Measurements from ENCODE around the gene C4A.
A peak's percentile ranks its signal among the peaks of the same experiment; 100 is the strongest.
"Not testable (repeated sequence)": the region's sequence is repeated elsewhere in the genome, so short reads cannot be mapped to it uniquely, and the experiment has no call there.

Gene C4A

DNA sequence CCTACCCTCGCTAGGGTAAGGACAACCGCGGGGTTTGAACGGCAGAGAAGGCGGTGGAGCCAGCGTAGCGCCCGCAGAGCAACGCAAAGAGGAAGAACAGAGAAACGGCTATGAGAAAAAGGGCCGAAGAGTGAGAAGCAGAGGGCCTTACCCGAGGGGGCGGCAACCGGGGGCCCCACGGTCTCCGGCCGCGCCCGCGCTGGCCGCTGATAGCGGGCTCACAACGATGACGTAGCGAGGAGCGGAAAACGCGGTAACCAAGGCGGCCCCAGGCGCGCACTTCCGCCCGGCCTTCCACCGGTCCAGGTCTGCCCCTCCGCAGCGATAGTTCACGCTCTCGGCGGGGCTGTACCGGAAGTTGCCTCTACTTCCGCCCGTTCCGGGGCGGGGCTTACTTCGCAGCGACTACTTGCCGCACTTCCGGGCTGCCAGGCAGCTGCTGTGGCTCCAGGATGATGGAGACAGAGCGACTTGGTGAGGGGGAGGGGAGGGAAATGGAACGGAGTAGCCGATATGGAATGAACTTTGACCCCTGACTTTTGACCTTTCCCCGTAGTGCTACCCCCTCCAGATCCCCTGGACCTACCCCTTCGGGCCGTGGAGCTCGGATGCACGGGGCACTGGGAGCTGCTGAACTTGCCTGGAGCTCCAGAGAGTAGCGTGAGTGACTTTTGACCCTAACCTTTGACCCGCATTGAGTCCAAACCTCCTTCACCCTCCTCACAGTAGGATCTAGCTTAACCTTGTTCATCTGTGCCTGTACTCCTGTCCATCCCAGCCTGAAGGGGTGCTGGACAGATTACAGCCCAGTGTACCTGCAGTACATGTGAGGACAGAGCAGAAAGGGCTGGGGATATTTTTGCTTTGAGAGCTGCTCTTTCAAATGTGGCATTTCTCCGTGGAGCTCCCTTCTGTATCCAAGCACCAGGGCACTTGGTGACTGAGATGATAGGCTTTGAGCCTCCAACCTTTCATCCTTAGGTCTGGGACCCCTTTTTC, 22.8 kb upstream of the C4A start, which contains the start of the genes NELFE and SKIC2:
TSS of gene NELFE (minus strand) at position 231 of the 999 bp plus-strand sequence. CDS start 525 bp downstream, outside the sequence.
TSS of gene SKIC2 (plus strand) at position 435 of the 999 bp plus-strand sequence. CDS start at position 453, 18 bp downstream.
- peak; percentile 84 to 99 (median 97) for DNase-seq

DNA sequence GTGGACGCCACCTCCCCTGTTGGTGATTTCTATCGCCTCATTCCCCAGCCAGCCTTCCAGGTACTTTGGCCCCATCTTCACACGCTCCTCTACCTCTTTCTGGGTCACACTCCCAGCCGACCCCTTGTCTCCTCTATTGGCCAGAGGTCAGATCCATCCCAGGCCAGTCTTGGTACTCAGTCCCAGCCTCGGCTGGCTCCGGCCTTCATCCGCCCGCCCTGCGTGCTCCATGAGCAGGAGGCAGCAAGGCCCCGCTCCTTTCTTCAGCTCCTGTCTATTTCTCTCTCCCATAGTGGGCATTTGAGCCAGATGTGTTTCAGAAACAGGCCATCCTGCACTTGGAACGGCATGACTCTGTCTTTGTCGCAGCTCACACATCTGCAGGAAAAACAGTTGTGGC, 20.2 kb upstream of the C4A start:
- DNase-seq = no peak

DNA sequence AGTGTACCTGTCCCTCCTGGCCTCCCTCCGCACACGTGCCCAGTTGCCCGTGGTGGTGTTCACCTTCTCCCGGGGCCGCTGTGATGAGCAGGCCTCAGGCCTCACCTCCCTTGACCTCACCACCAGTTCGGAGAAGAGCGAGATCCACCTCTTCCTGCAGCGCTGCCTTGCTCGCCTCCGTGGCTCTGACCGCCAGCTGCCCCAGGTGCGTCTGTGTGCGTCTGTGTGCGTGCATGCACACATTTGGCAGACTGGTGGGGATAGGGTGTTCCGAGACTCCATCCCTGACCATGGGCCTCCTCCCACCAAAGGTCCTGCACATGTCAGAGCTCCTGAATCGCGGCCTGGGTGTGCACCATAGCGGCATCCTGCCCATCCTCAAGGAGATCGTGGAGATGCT, 17.9 kb upstream of the C4A start:
- no peak for DNase-seq

DNA sequence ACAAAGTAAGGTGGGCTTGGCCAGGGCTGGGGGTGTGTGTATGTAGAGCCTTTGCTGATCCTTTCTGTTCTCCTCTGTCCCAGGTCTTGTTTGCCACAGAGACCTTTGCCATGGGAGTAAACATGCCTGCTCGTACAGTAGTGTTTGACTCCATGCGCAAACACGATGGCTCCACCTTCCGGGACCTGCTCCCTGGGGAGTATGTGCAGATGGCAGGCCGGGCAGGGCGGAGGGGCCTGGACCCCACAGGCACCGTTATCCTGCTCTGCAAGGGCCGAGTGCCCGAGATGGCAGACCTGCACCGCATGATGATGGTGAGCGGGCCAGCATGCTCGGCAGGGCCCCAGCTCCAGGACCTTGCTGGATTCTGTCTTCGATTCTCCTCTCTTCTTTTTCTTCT, 16.2 kb upstream of the C4A start:
- DNase-seq = no peak

DNA sequence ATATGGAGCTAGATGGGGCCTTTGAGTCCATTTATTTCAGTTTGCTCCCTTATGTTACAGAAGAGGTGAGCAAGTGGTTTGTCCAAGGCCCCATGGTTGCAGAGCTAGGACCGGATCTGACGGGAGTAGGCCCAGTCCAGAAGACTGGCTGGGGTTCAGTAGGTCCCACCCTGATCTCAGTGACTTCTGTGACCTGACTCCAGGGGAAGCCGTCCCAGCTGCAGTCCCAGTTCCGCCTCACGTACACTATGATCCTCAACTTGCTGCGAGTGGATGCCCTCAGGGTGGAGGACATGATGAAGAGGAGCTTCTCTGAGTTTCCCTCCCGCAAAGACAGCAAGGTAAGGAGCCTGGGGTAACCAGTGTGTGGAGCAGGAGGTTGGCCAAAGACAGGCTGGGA, 15.4 kb upstream of the C4A start:
- DNase-seq = no peak

DNA sequence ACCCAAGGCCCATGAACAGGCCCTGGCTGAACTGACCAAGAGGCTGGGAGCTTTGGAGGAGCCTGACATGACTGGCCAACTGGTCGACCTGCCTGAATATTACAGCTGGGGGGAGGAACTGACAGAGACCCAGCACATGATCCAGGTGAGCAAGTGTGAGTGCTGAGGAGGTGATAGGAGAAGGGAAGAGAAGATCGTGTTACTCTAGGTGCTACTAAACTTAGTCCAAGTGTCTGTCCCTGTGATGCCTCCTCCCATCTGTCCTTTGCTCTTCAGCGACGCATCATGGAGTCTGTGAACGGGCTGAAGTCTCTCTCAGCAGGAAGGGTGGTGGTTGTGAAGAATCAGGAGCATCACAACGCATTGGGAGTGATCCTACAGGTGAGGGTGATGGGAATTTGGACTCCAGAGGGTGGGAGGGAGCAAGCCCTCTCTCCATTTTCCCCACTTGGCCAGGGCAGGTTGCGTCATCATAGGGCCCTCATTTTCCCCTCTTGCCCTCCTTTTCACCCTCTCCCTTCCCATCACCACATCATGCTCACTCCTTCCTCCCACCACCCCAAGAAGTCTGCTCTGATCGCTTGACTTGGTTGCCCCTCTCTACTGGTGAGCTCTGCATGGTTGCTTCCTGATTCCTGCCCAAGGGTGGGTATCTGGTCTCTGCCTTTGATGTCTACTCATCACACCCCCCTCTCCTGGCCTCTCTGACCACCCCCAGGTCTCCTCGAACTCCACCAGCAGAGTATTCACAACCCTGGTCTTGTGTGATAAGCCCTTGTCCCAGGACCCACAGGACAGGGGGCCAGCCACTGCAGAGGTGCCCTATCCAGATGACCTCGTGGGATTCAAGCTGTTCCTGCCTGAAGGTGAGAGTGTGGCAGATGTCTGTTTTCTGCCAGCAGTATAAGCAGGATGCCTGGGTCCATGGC, 14.6 kb upstream of the C4A start:
- no peak for DNase-seq

DNA sequence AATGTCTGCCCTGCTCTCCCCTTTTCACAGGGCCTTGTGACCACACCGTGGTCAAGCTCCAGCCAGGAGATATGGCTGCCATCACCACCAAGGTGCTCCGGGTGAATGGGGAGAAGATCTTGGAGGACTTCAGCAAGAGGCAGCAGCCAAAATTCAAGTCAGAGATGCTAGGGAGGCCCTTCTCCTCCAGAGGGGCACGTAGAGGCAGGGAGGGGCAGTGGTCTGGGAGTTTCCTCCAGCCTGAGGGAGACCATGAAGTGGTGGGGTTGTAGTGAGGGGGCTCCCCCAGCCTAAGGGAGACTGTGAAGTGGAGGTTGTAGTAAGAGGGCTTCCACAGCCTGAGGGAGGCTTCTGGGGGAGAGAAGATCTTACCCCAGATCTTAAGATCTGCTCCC, 13.9 kb upstream of the C4A start:
- no peak for DNase-seq

DNA sequence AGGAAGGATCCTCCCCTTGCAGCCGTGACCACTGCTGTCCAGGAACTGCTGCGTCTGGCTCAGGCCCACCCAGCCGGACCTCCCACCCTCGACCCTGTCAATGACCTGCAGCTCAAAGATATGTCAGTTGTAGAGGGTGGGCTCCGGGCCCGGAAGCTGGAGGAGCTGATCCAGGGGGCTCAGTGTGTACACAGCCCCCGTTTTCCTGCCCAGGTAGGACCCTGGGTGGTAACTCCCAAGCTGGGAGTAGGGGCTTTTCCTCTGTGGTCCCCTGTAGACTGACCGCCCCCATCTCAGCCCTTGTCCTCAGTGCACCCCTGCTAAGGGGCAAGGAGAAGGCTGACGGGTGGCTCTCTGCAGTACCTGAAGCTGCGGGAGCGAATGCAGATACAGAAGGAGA, 13.5 kb upstream of the C4A start:
- DNase-seq = no peak

DNA sequence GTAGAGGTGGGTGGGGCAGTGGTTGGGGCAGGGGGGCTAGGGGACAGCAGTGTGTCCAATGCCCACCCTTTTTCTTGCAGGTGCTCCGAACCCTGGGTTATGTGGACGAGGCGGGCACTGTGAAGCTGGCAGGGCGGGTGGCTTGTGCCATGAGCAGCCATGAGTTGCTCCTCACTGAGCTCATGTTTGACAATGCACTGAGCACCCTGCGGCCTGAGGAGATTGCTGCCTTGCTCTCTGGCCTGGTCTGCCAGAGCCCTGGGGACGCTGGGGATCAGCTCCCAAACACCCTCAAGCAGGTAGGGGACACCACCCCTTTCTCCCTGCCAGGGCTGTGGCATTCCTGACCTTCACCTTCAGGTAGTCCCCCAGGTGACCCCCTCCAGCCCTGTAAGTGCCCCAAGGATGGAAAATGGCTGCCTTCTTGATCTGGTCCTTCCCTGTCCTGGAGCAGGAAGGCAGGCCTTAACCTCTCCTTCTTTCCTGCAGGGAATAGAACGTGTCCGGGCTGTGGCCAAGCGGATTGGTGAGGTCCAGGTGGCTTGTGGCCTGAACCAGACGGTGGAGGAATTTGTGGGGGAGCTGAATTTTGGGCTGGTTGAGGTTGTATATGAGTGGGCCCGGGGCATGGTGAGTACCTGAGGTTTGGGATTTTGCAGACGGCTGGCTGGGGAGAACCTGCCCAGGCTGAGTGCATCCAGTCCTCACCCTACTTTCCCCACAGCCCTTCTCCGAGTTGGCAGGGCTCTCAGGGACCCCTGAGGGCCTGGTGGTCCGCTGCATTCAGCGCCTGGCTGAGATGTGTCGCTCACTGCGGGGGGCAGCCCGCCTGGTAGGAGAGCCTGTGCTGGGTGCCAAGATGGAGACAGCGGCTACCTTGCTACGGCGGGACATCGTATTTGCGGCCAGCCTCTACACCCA, 12.8 kb upstream of the C4A start:
- no peak for DNase-seq

DNA sequence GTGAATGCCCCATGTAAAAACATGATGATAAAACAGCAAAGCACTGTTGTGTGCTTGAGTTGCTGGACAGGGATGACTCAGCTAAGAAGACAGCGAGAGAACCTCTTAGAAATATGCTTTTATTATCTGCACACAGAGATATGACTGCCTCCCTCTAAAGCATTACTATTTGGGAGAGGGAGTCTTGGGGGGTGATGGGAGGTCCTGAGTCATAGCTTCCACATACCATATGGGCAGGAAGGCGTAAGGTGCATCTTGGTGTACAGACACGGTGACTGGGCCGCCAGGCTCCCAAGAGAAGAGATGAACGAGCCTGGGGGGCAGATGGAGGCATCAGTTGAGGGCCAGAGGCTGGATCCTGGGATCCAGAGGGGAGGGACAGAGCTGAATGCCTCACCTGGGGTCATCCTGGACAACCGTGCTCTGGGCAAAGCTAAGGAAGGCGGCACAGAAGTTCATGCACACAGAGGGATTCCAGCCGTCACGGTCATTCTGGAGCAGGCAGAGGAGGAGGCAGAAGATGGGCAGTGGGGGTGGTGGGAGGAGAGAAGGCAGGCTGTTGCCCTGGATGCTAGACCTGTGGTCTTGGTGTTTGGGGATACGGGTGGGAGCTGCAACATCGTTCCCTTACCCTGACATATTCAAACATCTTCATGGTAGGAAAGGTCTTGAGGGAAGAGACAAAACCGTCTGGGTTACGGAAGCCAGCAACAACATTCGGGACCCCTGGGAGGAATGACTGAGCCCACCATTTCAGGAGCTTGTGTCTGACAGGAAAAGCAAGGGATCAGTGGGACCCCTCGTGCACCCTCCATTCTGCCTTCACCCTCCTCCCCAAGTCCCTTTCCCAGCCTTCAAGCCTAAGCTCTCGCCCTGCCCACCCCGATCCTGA, 11.9 kb upstream of the C4A start:
- no peak for DNase-seq

DNA sequence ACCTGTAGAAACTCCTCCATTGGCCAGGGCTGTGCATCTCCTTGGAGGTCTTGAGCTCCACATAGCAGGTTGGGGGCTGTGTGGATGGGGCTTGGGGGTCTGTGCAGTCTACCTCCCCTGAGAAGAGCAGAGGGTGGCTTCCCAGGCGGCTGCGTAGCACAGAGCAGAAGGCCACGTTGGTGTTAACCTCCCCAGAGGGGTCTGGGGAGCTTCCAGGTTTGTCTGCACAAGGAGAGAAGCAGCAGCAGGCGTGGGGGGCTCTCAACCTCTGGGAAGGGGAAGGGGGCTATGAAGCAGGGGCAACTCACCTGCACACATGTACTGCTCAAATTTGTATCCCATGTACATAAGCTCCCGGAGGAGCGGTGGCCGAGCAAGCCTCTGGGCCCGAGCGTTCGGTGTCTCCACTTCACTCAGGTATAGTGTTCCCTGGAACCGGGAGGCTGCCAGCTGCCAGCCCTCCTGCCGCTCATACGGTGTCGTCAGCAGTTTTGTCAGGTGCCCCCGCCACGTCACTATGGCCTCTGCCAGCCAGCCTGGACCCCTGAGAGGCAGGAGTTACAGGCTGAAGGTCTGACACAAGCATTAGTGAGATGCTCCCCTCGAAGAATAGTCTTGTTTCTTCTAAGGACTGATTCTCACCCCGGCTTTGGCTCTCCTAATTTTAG, 11.1 kb upstream of the C4A start:
- peak in 1 of 56 donors; percentile 10 for DNase-seq

DNA sequence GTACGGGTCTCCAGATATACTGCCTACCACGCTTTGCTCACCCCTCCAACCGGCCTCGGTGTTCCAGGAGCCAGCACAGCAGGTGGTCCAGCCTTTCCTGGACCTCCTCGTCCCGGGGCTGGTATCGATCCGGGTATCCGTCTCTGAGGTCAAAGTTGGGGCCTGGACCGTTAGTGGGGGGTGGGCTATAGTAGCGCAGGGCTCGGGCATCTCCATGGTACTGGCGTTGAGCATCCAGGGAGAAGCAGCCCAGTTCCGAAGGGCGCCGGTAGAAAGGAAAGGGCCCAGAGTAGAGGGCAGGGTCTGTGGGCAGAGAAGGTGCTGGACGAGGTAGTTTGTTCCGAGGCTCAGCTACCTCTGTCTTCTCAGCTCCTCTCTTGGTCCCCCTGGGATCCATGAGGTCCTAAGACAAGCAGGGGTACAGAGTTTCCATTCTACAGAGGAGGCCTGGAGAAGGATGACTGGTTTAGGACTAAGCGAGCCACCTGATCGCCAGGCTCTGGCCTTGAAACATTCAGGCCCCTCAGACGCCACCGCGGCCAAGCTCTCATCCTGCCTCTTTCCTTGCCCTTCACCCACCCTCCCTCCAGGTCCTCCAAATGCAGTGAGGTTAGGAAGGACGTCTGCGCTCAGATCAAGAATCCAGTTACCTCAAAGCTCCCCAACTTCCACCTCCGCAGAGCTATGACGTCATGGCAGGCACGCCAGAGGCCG, 10.4 kb upstream of the C4A start:
- DNase-seq = no peak

DNA sequence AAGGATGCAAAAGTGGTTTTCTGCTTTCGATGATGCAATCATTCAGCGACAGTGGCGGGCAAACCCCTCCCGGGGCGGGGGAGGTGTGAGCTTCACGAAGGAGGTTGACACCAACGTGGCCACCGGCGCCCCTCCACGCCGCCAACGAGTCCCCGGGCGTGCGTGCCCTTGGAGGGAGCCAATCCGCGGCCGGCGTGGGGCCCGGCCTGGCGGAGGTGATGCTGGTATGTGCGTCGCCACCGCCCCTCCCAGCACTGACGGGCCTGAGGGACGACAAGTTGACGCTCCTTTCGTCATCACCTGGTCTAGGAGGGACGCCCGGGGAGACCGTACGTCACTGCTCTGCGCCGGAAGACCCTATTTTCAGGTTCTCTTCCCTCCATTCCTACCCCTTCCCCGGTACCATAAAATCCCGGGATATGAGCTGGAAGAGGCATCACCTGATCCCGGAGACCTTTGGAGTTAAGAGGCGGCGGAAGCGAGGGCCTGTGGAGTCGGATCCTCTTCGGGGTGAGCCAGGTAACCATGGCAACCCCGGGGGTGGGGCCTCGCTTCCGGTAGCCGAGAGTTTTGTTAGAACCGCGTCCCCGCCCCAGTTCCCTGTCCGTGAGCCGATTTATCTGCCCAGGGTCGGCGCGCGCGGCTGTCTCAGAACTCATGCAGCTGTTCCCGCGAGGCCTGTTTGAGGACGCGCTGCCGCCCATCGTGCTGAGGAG, 9.7 kb upstream of the C4A start, which contains the start of gene DXO:
TSS of gene DXO (minus strand) at position 146 of the 716 bp plus-strand sequence. CDS start 463 bp downstream, outside the sequence.
- DNase-seq = peak; percentile 81 to 99 (median 93)

DNA sequence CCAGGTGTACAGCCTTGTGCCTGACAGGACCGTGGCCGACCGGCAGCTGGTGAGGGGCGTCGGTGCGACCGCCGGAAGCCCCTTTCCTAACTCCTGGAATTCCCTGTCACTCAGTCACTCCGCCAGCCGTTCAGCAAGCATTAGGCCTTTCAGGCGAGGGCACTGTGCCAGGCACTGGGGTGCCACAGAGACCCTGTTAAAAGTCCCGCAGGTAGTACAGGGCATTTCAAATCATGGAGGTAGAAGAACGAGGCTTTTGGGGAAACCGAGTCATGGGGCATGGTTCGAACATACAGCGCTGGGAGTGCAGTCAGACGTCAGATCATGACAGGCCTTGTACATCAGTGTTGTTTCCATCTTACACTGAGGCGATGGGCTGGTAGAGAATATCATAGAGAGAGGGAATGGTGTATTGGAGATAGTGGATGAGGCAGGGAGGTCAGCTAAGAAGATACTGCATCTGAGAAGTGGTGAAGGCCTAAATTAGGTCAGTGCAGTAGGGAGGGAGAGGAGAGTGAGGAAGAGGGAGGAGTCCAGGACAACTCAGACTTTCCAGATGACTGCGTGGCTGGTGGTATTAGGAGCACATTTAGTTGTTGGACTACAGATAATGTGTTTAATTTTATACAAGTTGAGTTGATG, 9.0 kb upstream of the C4A start:
- DNase-seq = no peak

DNA sequence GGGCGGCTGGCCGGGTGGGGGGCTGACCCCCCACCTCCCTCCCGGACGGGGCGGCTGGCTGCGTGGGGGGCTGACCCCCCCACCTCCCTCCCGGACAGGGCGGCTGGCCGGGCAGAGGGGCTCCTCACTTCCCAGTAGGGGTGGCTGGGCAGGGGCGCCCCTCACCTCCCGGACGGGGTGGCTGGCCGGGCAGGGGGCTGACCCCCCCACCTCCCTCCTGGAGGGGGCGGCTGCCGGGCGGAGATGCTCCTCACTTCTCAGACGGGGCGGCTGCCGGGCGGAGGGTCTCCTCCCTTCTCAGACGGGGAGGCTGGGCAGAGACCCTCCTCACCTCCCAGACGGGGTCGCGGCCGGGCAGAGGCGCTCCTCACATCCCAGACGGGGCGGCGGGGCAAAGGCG, 5.8 kb upstream of the C4A start:
- not testable (repeated sequence) for DNase-seq

DNA sequence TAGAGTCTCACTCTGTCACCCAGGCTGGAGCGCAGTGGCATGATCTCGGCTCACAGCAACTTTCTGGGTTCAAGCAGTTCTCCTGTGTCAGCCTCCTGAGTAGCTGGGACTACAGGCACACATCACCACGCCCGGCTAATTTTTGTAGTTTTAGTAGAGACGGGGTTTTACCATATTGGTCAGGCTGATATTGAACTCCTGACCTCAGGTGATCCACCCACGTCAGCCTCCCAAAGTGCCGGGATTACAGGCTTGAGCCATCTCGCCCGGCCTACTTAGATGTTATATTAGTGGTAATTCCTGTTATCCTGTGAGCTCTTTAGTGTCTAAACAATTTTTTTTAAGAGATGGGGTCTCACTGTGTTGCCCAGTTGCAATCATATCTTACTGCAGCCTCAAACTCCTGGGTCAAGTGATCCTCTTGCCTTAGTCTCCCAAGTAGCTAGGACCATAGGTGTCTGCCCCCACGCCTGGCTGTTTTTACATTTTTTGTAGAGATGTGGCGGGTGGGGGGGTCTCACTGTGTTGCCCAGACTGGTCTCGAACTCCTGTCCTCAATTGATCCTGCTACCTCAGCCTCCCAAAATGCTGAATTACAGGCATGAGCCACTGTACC, 3.9 kb upstream of the C4A start:
- no peak for DNase-seq

DNA sequence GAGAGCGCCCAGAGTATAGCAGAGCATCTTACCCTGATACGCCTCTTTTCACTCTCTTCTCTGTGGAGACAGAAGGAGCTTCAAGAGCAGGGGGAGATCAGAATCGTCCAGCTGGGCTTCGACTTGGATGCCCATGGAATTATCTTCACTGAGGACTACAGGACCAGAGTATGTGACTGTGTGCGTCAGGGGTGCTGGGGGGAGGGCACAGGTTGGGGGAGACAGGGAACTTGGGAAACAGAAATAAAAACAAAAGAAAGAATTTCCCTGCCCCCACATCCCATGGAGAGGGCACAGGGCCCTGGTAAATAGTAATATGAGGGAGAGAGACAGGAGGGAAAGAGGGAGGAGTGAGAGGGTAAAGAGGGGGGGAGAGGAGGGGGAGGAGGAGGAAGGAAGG, 3.0 kb upstream of the C4A start:
- DNase-seq = no peak

Measured in amygdala (tissue), 56 donors.